ENCODE data around the gene NUP188. TPM values are rescaled to one million over a fixed set of nuclear protein-coding genes. Genes with fewer than 3 reads are reported as not detected.

NUP188 gene
- total and polyA plus RNA-seq, 2 of the 13 experiments (the other 11 are each of a cell fraction or from before 2014, with no cell fraction given) = 28.0 to 38.5 TPM

- H3K4me1 ChIP-seq (ENCODE audit: insufficient read depth, low read length) = peaks cover 38% of the 10 kb centered on the region
- peaks cover 14% of the 10 kb centered on the region for H3K79me2 ChIP-seq (ENCODE audit: insufficient read depth, low read length)
- CTCF ChIA-PET (ENCODE audit: low intra/inter-chr PET ratio, low total read pairs) = no interaction called here
- DNase-seq (ENCODE audit: low spot score) (no peak), ATAC-seq (no peak), FAIRE-seq (no peak)
- H3K27ac ChIP-seq (ENCODE audit: extremely low read length, insufficient read depth, low read length) = no peak overlapping the region
- no peak overlapping the region for H2AFZ ChIP-seq (ENCODE audit: low read length)
- 7% methylated on average over 8 of the region's 9 CpGs for WGBS (ENCODE audit: low lambda C conversion rate)
- peak overlapping the region; percentile 78 for H3K9ac ChIP-seq (ENCODE audit: insufficient read depth, low read depth, low read length)
- H3K27me3 ChIP-seq (ENCODE audit: control insufficient read depth in 1 of 2, insufficient read depth in 2 of 2, low read length in 2 of 2) = no peaks in the 10 kb centered on the region
- POLR2A ChIA-PET = interaction anchor here (1.2 to 1.4 kb wide), 2 partner anchors 9 to 54 kb away, joined by 10 to 12 read pairs; partner anchors contain the start of genes DOLPP1 and MIGA2
- intact Hi-C loops (cut with micrococcal nuclease; ENCODE audit: unreplicated experiment) = no loop called here
- peak overlapping the region; percentile 87 for H3K4me2 ChIP-seq (ENCODE audit: low read depth, low read length)
- BruUV-seq (replicated peaks) = no TSS peak
- H3K36me3 ChIP-seq (replicated peaks in 1 of 2; ENCODE audit: control insufficient read depth in 1 of 2, insufficient read depth in 2 of 2, low read length in 2 of 2) = no peaks in the 10 kb centered on the region
- peaks cover 5% of the 10 kb centered on the region; the same call in 1 of the 2 replicates for H4K20me1 ChIP-seq (ENCODE audit: insufficient read depth, low read length)
- no peaks in the 10 kb centered on the region for H3K9me3 ChIP-seq (ENCODE audit: low read length)
- H3K4me3 ChIP-seq (replicated peaks in 1 of 3; ENCODE audit: insufficient read depth in 1 of 3, low read depth in 2 of 3, low read length in 3 of 3) = peak overlapping the region; percentile 65 to 76 (median 69); a peak in 5 of 6 replicates
- in situ Hi-C loops (cut with HindIII; ENCODE audit: extremely low pct_ligation_motif_present, low pct_unique_long_range_greater_than_20kb) = no loop called here
- TF ChIP-seq NR2F6 (IDR thresholded peaks at IDR 0.05) = peak; percentile 44; the same call in 1 of the 2 replicates
- no peak for TF ChIP-seq NR2F6 (CRISPR knock-in tag; IDR thresholded peaks at IDR 0.05)
- TF ChIP-seq RCOR2 (CRISPR knock-in tag; IDR thresholded peaks at IDR 0.05) = 0 out of 2 replicates have a peak, but pooled peaks have one; percentile 62
- TF ChIP-seq ZNF652 (CRISPR knock-in tag; IDR thresholded peaks at IDR 0.05; ENCODE audit: borderline replicate concordance, low read depth) = peak; percentile 68; the same call in 1 of the 2 replicates
- 0 out of 2 replicates have a peak, but pooled peaks have one; percentile 17 for TF ChIP-seq ZNF232 (CRISPR knock-in tag; IDR thresholded peaks at IDR 0.05; ENCODE audit: borderline replicate concordance)
- peak; percentile 72 for TF ChIP-seq CHD4 (IDR thresholded peaks at IDR 0.05; ENCODE audit: borderline replicate concordance, low read length)
- no peak for TF ChIP-seq NCOA1 (CRISPR knock-in tag; IDR thresholded peaks at IDR 0.05)
- no peak for TF ChIP-seq PHF21A (CRISPR knock-in tag; IDR thresholded peaks at IDR 0.05)
- no peak for TF ChIP-seq TEAD3 (CRISPR knock-in tag; optimal IDR thresholded peaks at IDR 0.05; ENCODE audit: borderline replicate concordance)
- TF ChIP-seq ZNF556 (CRISPR knock-in tag; IDR thresholded peaks at IDR 0.05; ENCODE audit: borderline replicate concordance) = 0 out of 2 replicates have a peak, but pooled peaks have one; percentile 6
- 0 out of 2 replicates have a peak, but pooled peaks have one; percentile 1 for TF ChIP-seq ZNF709 (CRISPR knock-in tag; IDR thresholded peaks at IDR 0.05)
- TF ChIP-seq, protein P1, sequence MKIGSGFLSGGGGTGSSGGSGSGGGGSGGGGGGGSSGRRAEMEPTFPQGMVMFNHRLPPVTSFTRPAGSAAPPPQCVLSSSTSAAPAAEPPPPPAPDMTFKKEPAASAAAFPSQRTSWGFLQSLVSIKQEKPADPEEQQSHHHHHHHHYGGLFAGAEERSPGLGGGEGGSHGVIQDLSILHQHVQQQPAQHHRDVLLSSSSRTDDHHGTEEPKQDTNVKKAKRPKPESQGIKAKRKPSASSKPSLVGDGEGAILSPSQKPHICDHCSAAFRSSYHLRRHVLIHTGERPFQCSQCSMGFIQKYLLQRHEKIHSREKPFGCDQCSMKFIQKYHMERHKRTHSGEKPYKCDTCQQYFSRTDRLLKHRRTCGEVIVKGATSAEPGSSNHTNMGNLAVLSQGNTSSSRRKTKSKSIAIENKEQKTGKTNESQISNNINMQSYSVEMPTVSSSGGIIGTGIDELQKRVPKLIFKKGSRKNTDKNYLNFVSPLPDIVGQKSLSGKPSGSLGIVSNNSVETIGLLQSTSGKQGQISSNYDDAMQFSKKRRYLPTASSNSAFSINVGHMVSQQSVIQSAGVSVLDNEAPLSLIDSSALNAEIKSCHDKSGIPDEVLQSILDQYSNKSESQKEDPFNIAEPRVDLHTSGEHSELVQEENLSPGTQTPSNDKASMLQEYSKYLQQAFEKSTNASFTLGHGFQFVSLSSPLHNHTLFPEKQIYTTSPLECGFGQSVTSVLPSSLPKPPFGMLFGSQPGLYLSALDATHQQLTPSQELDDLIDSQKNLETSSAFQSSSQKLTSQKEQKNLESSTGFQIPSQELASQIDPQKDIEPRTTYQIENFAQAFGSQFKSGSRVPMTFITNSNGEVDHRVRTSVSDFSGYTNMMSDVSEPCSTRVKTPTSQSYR (CRISPR knock-in tag; IDR thresholded peaks at IDR 0.05; ENCODE audit: borderline replicate concordance) = peak; percentile 29; the same call in 1 of the 2 replicates
- TF ChIP-seq ZNF317 (CRISPR knock-in tag; IDR thresholded peaks at IDR 0.05) = 0 out of 2 replicates have a peak, but pooled peaks have one; percentile 26
- 0 out of 2 replicates have a peak, but pooled peaks have one; percentile 24 for TF ChIP-seq ZNF501 (CRISPR knock-in tag; IDR thresholded peaks at IDR 0.05)
- no peak for TF ChIP-seq HCFC1 (IDR thresholded peaks at IDR 0.05; ENCODE audit: low read depth, low read length)
- TF ChIP-seq ZNF629 (CRISPR knock-in tag; conservative IDR thresholded peaks at IDR 0.05) = peak; percentile 98
- 0 out of 2 replicates have a peak, but pooled peaks have one; percentile 14 for TF ChIP-seq ZNF362 (CRISPR knock-in tag; IDR thresholded peaks at IDR 0.05; ENCODE audit: borderline replicate concordance)
- TF ChIP-seq IRX3 (CRISPR knock-in tag; IDR thresholded peaks at IDR 0.05; ENCODE audit: borderline replicate concordance, low read depth) = no peak
- TF ChIP-seq ZNF546 (CRISPR knock-in tag; conservative IDR thresholded peaks at IDR 0.05) = 0 out of 2 replicates have a peak, but pooled peaks have one; percentile 13
- TF ChIP-seq GABPA (IDR thresholded peaks at IDR 0.05; ENCODE audit: low read depth, low read length) = no peak
- 0 out of 2 replicates have a peak, but pooled peaks have one; percentile 31 for TF ChIP-seq GABPA (CRISPR knock-in tag; IDR thresholded peaks at IDR 0.05; ENCODE audit: low read depth)
- no peak; the same call in 1 of the 2 replicates for TF ChIP-seq ZFP90 (CRISPR knock-in tag; IDR thresholded peaks at IDR 0.05; ENCODE audit: borderline replicate concordance)
- TF ChIP-seq KDM1A (CRISPR knock-in tag; IDR thresholded peaks at IDR 0.05) = peak; percentile 95; the same call in 1 of the 2 replicates
- TF ChIP-seq NFKB2 (CRISPR knock-in tag; IDR thresholded peaks at IDR 0.05; ENCODE audit: borderline replicate concordance) = 0 out of 2 replicates have a peak, but pooled peaks have one; percentile 40
Measured at GRCh38 chr9:129027224-129027684, 79.8 kb downstream of the NUP188 start.

Data from HepG2 (cell line).